GM21447 (cell line): ENCODE data around the gene ARHGAP24.
"Not testable (repeated sequence)": the region's sequence is repeated elsewhere in the genome, so short reads cannot be mapped to it uniquely, and the experiment has no call there.

Experiments used
- ATAC-seq: cut with Tn5 transposase; IDR thresholded peaks from one replicate; pipeline ENCODE4 v1.9.1; 2021; ENCODE audit not compliant: unreplicated experiment

Gene ARHGAP24

DNA sequence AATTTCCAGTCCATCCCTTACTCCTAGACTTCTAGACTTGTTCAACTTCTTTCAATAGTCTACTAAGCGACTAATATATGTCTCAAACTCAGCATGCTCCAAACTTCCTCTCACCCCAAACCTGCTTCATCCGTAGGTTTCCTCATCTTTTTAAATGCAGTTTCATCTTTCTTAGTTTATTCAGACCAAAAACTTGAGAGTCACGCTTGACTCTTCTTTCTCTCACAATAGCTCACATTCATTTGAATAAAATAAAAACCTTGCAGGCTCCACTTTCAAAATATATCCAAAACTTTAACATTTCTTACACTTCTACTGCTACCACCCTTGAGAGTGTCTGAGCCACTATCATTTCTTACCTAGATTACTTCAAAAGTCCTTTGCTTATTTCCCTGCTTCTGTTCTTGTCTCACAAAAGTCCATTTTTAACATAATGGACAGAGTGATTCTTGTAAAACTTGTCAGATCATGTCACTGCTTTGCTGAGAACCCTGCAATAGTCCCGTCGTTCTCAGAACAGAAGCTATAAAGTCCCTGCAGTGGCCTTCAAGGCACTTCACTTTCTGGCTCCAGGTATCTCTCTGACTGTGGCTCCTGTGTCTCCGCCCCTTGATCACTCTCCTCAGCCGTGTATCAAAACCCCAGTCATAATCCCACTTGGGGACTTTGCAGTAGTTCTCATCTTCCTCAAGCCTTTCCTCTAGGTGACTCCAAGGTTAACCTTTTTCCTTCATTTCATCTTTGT is 167.6 kb downstream of the ARHGAP24 start:
- ATAC-seq = no peak

DNA sequence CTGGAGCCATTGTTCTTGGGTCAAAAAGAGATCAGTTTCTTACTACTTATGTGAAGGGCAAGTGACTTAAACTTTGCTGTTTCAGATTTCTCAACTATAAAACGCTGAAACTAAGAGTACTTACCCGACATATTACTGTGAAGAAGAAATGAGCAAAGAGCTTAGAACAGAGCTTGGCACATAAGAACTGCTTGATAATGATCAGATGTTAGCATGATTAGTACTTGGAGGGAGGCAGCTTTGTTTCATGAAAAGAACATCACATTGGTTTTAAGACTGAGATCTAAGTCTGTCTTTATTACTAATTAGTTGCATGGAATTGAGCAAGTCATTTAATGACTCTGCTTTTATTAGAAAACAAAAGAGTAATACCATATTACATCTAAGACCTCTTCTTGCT is 169.1 kb downstream of the ARHGAP24 start:
- no peak for ATAC-seq

DNA sequence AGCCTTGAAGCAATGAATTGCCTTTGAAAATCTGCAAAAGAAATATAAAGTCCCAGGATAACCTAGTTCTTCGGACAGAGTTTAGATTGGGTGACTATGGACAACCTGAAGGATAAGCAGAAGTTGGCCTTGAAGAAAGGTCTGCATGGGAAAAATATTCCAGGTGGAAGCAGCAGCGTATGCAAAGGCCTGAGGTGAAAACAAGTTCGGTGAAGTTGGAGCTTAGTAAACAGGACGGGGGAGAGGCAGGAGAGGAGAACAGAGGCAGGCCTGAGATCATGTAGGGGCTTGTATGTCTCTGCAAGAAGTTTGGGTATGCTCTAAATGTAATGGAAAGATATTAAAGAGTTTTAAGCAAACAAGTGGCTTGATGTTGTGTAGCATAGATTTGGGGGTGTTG is 176.0 kb downstream of the ARHGAP24 start:
- no peak for ATAC-seq

DNA sequence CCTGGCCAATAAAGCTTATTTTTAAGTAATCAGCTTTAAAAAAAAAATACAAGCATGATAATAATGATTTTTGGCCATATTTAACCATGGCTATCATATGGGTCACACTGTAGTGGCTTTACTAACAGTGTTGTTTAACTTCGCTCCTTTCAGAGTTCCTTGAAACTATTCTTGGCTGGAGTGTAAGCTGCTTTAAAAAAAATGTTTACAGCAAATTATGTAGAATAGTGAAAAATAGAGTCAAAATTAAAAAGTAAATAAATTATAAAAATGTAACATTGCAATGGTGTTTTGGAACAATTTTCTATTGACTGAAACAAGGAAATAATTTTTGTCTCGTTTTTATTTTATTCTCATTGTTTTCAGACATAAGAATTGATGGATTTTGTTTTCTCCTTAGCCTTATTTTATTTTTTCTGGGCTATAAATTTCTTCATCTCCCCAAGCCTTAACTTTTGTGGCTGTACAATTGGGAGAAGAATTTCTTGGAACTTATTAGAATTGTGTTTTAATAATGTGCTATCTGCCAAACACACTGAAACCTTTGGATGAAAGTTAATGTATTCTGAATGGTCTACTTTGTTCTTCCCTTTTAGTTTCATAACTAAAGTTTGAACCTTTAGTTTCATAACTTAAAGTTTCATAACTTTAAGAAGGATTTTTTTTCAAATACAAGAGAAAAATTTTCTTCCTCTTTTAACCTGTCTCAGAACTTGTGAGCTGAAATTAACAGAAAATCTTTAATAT is 182.0 kb downstream of the ARHGAP24 start:
- no peak for ATAC-seq

DNA sequence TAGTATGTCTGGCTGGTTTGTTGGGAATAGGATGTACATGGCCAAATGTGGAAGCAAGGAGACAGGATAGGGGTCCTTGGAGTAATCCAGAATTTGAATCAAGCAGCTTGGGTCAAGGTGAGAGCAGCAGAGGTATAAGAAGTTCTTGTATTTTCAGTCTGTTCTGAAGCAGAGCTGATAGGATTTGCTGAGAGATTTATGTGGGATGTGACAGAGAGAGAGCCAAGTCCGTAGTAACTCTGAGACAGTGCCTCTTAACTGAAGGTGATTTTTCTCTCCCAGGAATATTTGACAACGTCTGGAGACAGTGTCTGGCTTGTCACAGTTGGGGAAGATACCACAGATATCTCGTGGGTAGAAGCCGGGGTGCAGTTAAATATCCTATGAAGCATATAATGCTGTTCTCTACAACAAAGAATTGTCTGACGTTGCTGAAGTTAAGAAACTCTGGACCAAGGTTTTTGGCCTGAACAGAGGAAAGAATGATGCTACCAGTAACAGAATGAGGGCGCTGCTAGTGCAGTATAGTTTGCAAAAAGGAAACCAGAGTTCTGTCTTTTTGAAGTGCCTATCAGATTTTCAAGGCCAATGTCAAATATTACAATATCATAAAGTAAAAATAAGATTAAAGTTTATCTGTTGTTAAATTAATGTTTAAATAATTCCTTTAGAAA is 184.0 kb downstream of the ARHGAP24 start:
- ATAC-seq = no peak

DNA sequence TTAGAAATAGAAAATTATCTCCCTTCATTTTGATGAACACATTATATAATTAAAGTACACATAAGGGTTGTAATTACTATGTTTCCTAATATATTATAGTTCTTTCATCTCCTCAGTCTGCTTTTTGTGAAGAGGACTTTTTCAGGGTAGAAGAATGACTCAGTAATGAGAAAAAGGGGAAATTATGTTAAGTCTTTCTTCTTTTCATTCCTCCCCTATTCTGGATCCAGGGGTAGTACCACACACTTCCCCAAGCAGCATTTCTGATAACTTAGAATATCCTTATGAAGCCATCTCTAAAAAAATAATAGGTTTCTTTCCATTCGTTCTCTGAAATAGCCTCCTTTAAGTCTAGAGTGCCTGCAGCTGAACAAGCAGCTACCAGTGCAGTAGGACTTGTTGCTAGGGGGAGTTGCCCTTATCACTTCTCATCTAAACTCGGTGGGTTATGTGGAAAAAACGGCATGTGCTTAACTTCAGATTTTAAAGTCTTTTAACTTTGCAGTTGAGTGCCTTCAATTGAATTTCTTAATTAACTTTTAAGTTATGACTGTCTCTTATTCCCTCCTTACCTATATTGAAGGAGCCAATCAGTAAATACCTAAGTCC is 184.8 kb downstream of the ARHGAP24 start:
- no peak for ATAC-seq

DNA sequence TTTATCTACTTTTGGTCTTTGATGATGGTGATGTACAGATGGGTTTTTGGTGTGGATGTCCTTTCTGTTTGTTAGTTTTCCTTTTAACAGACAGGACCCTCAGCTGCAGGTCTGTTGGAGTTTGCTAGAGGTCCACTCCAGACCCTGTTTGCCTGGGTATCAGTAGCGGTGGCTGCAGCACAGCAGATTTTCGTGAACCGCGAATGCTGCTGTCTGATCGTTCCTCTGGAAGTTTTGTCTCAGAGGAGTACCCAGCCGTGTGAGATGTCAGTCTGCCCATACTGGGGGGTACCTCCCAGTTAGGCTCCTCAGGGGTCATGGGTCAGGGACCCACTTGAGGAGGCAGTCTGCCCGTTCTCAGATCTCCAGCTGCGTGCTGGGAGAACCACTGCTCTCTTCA is 191.7 kb downstream of the ARHGAP24 start:
- not testable (repeated sequence) for ATAC-seq

DNA sequence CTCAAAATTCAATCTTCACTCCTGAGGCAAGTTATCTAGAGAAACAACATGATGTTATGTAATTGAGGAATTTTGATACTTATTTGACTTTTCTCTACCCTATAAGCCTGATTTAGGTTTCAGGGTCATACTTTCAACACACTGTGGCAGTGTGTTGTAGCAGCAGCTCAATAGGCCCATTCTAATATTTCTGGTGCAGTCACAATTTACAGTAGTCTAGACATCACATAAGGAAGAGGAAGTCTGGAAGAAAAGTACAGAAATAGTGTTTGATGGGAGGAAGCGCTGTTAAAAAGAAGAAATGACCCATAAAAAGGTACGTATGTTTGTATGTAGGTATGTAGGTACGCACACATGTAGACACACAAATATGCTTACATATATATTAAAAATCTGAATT is 194.3 kb downstream of the ARHGAP24 start:
- ATAC-seq = no peak

GRCh38 chr4:85669992-85670548 is 195.1 kb downstream of the ARHGAP24 start:
- ATAC-seq = no peak

DNA sequence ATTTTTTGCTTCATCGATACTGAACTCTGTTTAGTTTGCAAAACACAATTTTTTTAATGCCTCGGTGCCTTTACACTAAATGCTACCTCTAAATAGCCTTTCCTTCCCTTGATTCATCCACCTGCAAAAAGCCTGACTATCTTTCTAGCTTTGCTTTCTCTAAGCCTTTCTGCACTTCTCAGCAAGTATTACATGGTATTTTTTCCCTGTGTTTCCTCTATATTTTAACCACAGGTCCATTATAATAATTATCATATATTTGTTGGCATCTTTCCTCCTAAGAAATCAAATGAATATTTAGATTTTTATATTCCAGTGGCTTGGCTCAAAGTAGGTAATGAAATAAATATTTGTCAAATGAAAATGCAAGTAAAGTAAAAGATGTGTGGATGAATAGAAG is 196.2 kb downstream of the ARHGAP24 start:
- ATAC-seq = no peak

- ATAC-seq = no peak
Observed at GRCh38 chr4:85672116-85672515, 197.2 kb downstream of the ARHGAP24 start.

GRCh38 chr4:85672959-85673358 is 198.0 kb downstream of the ARHGAP24 start:
- no peak for ATAC-seq

DNA sequence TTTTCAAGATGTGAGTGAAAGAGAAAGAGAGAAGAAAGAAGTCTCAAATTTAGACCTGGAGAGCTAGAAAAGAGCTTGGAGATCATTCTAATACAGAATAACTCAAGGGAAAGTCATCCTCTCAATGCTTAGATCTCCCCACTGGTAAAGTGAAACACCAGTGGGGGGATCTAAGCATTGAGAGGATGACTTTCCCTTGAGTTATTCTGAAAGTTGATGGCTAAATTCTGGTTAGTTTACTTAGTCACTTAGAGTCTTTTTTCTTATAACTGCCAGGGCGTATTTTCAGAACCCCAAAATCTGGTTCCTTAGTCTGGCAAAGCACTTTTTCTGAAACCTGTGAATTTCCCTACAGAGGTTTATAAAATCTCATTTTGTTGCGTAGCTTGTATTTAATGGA is 198.6 kb downstream of the ARHGAP24 start:
- ATAC-seq = no peak

DNA sequence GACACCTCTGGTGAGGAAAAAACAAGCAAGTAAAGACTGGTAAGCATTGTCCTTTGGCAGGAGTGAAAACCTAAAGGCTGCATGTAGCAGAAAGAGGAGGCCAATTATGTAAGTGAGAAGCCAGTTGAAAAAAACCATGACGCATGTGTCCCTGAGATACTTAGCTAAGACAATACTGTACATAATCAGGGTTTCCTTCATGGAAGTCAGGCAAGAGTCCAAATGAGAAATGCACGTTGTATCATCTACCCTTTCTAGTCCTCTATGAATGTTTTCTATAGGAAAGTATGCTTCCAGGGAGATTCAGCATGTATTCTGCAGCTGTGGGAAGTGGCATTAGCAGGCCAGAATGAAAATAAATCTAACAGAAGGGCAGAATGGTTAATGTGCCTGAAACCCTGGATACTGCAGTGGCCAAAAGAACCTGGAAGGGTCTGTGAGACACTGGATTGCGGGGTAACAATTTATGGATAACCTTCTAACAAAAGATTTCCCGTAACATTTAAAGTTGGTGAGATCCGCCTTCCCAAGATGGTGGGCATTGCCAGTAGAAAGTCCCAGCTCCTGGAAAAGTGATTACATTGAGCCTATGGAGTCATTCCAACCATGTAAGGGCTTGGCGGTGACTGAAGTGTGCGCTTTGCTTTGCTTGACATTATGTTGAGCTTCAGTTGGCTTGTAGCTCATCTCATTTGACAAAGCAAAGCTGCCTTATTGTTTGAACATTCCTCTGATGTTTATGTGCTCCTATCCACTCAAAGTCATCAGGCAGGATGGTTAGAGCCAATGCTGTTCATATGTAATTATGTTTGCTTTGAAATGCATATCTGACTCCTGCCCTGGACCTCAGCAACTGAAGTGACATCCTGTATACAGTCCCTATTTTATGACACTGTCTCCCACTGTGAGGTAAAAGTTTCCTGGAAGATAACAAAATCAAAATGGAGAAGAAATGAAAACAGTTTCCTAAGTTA is 200.4 kb downstream of the ARHGAP24 start:
- ATAC-seq = no peak

GRCh38 chr4:85676050-85676425 is 201.1 kb downstream of the ARHGAP24 start:
- no peak for ATAC-seq

DNA sequence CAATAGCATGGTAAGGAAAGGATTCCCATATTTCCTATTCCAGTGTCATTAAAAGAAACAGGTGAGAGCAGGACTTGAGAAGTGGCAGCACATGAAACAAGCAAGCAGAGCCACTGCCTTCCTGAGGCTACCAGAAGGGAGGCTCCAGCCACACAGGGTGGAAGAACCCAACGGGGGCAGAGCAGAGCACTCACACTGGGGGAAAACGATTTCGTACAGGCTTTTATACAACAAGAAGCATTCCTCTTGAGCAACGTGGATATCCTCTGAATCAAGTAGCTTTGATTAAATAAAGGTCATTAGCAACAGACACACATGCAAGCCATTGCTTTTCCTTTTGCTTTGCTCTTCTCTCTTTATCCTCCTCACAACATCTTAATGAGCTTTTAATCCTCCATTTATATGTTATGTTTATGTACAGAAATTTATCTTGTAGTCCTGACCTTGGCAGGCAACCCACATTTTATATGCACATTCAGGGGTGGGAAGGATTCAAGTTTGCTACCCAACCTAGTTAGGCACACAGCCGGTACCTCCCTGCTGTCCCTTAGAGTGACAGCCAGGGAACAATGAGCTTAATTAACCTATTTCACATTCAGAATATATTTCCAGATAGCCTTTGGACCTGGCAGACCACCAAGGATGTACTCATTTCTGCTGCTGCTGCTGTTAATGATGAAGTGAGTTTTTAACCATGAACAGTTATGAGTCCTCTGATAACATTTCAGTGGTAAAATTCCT is 202.1 kb downstream of the ARHGAP24 start:
- ATAC-seq = no peak

- no peak for ATAC-seq
Observed at GRCh38 chr4:85681221-85681657, 206.3 kb downstream of the ARHGAP24 start.

- ATAC-seq = no peak
Observed at GRCh38 chr4:85681921-85682320, 207.0 kb downstream of the ARHGAP24 start.

DNA sequence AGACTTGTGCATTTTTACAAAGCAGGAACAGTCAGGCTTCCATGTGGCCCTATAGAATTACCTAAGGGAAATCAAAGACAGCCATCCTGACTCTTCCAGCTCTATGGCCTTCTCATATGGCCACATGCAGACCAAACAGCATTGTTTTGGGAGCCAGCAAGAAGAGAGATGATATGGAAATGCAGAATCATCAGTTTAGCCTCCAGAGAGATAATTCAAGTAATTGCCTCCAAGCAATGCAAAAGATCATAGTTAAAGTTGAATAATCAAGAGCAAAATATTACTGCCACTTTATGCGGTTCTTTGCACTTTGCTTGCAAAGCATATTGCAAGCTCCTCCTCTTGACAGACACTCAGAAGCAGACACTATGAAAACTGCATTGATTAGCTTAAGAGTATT is 207.4 kb downstream of the ARHGAP24 start:
- ATAC-seq = no peak
